Endothelial cell of umbilical vein (primary cell): ENCODE measurements around the gene BASP1.

Experiments
- MYC ChIP-seq: IDR thresholded peaks from one replicate; pipeline ENCODE4 v1.6.1; 2011; ENCODE audit warnings: mild to moderate bottlenecking, low read depth, low read length
- POLR2A ChIP-seq: IDR thresholded peaks from 2 replicates; pipeline ENCODE4 v1.6.1; 2012; ENCODE audit warnings: low read depth, mild to moderate bottlenecking, control low read depth, low read length
- POLR2AphosphoS5 ChIP-seq: IDR thresholded peaks from 2 replicates; pipeline ENCODE4 v1.6.1; 2012; ENCODE audit warnings: low read depth, mild to moderate bottlenecking, control low read depth, low read length, moderate library complexity; ENCODE audit not compliant: insufficient read depth
- TF ChIP-seq, protein P1 (sequence below): IDR thresholded peaks from 2 replicates; pipeline ENCODE4 v1.6.1; 2011; ENCODE audit not compliant: insufficient read depth, insufficient read length
- TF ChIP-seq, protein P2 (sequence below), 2 donors: IDR thresholded peaks; 1 replicate in 1 of 2; 2 replicates in 1 of 2; pipeline ENCODE4 v1.5.1; 2011; ENCODE audit warnings: low read length in 2 of 2, mild to moderate bottlenecking in 2 of 2, moderate library complexity in 2 of 2, control low read depth in 1 of 2, inconsistent platforms in 1 of 2, low read depth in 1 of 2; ENCODE audit not compliant: insufficient read depth in 1 of 2; ENCODE audit errors: extremely low read depth in 1 of 2

DNA sequence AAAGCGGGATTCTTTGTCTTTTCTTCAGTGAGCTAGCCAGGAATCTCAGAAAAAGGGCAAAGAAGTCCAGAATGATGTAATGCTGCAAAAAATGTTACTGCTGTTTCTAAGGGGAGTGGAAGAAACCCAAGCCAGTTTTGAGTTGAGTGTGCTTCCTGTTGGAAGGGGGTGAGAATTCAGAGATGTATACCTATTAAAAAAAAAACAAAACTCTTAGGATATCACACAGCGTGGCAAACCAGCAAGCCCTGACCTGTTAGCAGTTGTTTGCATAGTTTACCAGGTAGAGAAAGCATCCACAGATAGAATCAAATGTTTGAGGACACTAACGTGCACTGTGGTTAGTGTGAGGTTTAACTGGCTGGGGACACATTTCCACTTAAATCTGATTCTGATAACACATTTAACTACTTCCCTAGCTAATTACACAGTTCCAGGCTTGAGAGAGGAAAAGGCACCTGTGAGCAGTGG is 11.4 kb downstream of the BASP1 start:
- TF ChIP-seq POLR2A = no peak
- TF ChIP-seq, protein P1, sequence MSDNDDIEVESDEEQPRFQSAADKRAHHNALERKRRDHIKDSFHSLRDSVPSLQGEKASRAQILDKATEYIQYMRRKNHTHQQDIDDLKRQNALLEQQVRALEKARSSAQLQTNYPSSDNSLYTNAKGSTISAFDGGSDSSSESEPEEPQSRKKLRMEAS = no peak
- TF ChIP-seq, protein P2, sequence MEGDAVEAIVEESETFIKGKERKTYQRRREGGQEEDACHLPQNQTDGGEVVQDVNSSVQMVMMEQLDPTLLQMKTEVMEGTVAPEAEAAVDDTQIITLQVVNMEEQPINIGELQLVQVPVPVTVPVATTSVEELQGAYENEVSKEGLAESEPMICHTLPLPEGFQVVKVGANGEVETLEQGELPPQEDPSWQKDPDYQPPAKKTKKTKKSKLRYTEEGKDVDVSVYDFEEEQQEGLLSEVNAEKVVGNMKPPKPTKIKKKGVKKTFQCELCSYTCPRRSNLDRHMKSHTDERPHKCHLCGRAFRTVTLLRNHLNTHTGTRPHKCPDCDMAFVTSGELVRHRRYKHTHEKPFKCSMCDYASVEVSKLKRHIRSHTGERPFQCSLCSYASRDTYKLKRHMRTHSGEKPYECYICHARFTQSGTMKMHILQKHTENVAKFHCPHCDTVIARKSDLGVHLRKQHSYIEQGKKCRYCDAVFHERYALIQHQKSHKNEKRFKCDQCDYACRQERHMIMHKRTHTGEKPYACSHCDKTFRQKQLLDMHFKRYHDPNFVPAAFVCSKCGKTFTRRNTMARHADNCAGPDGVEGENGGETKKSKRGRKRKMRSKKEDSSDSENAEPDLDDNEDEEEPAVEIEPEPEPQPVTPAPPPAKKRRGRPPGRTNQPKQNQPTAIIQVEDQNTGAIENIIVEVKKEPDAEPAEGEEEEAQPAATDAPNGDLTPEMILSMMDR (IDR thresholded peaks at IDR 0.05; ENCODE audit: extremely low read depth in 1 of 2, insufficient read depth in 1 of 2, low read depth in 1 of 2, low read length in 2 of 2) = no peak
- no peak for TF ChIP-seq POLR2AphosphoS5
- no peak for TF ChIP-seq MYC
